Adrenal gland (tissue), 5 donors: ENCODE data around the gene KIAA1549.

Experiments
- POLR2A ChIP-seq, 2 donors: fragments of 450-650 bp; IDR thresholded peaks; one replicate each; pipeline ENCODE4 v1.6.1; 2017; ENCODE audit warnings: antibody characterized with exemption in 2 of 2, mild to moderate bottlenecking in 2 of 2, moderate library complexity in 1 of 2
- TF ChIP-seq, protein P1 (sequence below), 6 experiments: fragments of 450-650 bp in 4 of 6; fragments of 200-600 bp in 2 of 6; sonication (generic) in 1 of 6; IDR thresholded peaks; 1 replicate in 5 of 6; 2 replicates in 1 of 6; pipeline versions ENCODE4 v1.5.1 to v1.8.0; 2016 to 2021; ENCODE audit warnings: antibody characterized with exemption in 6 of 6, mild to moderate bottlenecking in 2 of 6, moderate library complexity in 1 of 6
- donor health status: DM: no; HTN: no; CAD: no.

DNA sequence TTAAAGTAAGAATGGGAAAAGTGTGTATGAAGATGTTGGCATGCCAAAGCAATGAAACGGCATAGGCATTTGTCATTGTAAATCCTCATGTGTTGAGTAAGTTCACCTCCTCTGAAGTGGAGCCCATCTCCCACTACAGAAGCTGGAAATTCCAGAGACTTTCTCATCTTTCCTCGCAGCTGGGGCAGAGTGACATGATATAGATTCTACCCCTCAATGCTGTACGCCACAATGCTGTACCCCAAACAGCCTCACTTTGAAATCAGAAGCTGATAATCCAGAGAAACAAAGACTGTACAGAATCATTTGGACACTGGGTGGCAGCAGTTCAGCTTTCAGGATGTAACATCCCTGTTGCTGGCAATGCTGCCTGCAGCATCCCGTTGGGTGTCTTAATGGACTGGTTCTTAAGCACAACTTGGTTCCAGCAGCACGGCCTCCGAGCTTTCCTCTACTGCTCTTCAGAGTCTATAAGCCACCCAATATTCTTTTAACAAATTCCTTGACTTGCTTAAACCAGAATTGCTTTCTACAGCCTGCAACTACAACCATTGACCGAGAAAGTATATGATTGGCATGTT lies 35.8 kb upstream of the KIAA1549 start:
- TF ChIP-seq, protein P1, sequence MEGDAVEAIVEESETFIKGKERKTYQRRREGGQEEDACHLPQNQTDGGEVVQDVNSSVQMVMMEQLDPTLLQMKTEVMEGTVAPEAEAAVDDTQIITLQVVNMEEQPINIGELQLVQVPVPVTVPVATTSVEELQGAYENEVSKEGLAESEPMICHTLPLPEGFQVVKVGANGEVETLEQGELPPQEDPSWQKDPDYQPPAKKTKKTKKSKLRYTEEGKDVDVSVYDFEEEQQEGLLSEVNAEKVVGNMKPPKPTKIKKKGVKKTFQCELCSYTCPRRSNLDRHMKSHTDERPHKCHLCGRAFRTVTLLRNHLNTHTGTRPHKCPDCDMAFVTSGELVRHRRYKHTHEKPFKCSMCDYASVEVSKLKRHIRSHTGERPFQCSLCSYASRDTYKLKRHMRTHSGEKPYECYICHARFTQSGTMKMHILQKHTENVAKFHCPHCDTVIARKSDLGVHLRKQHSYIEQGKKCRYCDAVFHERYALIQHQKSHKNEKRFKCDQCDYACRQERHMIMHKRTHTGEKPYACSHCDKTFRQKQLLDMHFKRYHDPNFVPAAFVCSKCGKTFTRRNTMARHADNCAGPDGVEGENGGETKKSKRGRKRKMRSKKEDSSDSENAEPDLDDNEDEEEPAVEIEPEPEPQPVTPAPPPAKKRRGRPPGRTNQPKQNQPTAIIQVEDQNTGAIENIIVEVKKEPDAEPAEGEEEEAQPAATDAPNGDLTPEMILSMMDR (IDR thresholded peaks at IDR 0.05), result peak; percentile 54 to 81 (median 71)
- TF ChIP-seq POLR2A (IDR thresholded peaks at IDR 0.05), result no peak
